ENCODE results near the gene ELMO1.
"Not testable (repeated sequence)": the region's sequence is repeated elsewhere in the genome, so short reads cannot be mapped to it uniquely, and the experiment has no call there.

The ELMO1 gene

GRCh38 chr7:37149051-37149772 is 299.5 kb downstream of the ELMO1 start:
- WGBS (ENCODE audit: extremely low coverage, insufficient coverage, low lambda C conversion rate): no CpG with 5 or more reads among the region's 3 CpGs

DNA sequence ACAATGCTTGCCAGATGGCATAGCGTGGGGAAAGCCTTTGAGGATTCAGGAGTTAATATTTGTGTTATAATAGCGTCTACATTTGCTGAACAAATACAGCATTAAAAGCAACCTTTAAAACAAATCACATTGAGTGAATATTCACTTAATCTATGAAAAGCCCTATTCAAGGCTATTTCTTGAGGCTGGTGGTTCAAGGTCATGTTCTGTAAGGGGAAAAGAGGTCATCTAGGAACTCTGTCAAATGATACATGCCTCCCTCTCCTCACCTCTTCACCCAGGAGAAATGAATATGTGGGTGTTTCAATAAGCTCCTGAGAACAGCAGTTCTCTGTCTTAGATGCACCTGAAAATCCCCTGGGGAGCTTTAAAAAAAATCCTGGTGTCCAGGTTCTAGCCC is 303.0 kb downstream of the ELMO1 start:
- Histone ChIP-seq H3K18ac (ENCODE audit: low read length) (no peak overlapping the region), H3K4me3 (ENCODE audit: low read length) (no peak overlapping the region), H3K27ac (ENCODE audit: low read depth, low read length) (no peak overlapping the region), H3K56ac (ENCODE audit: low read length) (no peak overlapping the region), H2BK5ac (ENCODE audit: low read length) (no peak overlapping the region), H2BK15ac (replicated peaks; ENCODE audit: low read depth) (no peak overlapping the region), H3K27me3 (ENCODE audit: insufficient read depth, low read length, poor library complexity) (no peaks in the 10 kb centered on the region), H3K23ac (ENCODE audit: low read length) (no peak overlapping the region), H3K79me1 (ENCODE audit: low read length) (no peaks in the 10 kb centered on the region), H3K4me2 (ENCODE audit: low read length) (no peak overlapping the region), H4K8ac (ENCODE audit: low read depth, low read length) (no peak overlapping the region), H4K5ac (ENCODE audit: low read length) (no peak overlapping the region), H3K4me1 (ENCODE audit: control insufficient read depth, low read depth, low read length) (no peaks in the 10 kb centered on the region), H2AK5ac (ENCODE audit: low read length) (no peak overlapping the region), H3K36me3 (ENCODE audit: control insufficient read depth, insufficient read depth, low read length) (no peaks in the 10 kb centered on the region), H3K79me2 (ENCODE audit: control insufficient read depth, insufficient read depth, low read length) (no peaks in the 10 kb centered on the region), H2BK120ac (ENCODE audit: low read depth, low read length) (no peak overlapping the region), H3K4ac (ENCODE audit: low read depth, low read length) (no peak overlapping the region), H3K9ac (ENCODE audit: low read length) (no peak overlapping the region)
- DNase-seq: no peak
- WGBS (ENCODE audit: extremely low coverage, insufficient coverage, low lambda C conversion rate): no CpG with 5 or more reads among the region's 2 CpGs

More at GRCh38 chr7:37149051-37149772, 299.5 kb downstream of the ELMO1 start:
- Histone ChIP-seq H3K27ac (ENCODE audit: low read depth, low read length) (no peak overlapping the region), H3K27me3 (ENCODE audit: insufficient read depth, low read length, poor library complexity) (no peaks in the 10 kb centered on the region), H3K23ac (ENCODE audit: low read length) (no peak overlapping the region), H3K56ac (ENCODE audit: low read length) (no peak overlapping the region), H3K9ac (ENCODE audit: low read length) (no peak overlapping the region), H3K36me3 (ENCODE audit: control insufficient read depth, insufficient read depth, low read length) (no peaks in the 10 kb centered on the region), H2BK120ac (ENCODE audit: low read depth, low read length) (no peak overlapping the region), H2BK5ac (ENCODE audit: low read length) (no peak overlapping the region), H3K4ac (ENCODE audit: low read depth, low read length) (no peak overlapping the region), H3K4me3 (ENCODE audit: low read length) (no peak overlapping the region), H3K79me1 (ENCODE audit: low read length) (no peaks in the 10 kb centered on the region), H2AK5ac (ENCODE audit: low read length) (no peak overlapping the region), H2BK15ac (replicated peaks; ENCODE audit: low read depth) (no peak overlapping the region), H3K4me1 (ENCODE audit: control insufficient read depth, low read depth, low read length) (no peaks in the 10 kb centered on the region), H3K18ac (ENCODE audit: low read length) (no peak overlapping the region), H4K5ac (ENCODE audit: low read length) (no peak overlapping the region), H4K8ac (ENCODE audit: low read depth, low read length) (no peak overlapping the region), H3K4me2 (ENCODE audit: low read length) (no peak overlapping the region), H3K79me2 (ENCODE audit: control insufficient read depth, insufficient read depth, low read length) (no peaks in the 10 kb centered on the region)
- peak; percentile 7 for DNase-seq

GRCh38 chr7:37144423-37144822 is 304.2 kb downstream of the ELMO1 start:
- Histone ChIP-seq H3K18ac (ENCODE audit: low read length) (no peak overlapping the region), H3K4me1 (ENCODE audit: control insufficient read depth, low read depth, low read length) (no peaks in the 10 kb centered on the region), H3K36me3 (ENCODE audit: control insufficient read depth, insufficient read depth, low read length) (no peaks in the 10 kb centered on the region), H3K56ac (ENCODE audit: low read length) (no peak overlapping the region), H3K23ac (ENCODE audit: low read length) (no peak overlapping the region), H3K79me1 (ENCODE audit: low read length) (no peaks in the 10 kb centered on the region), H2BK5ac (ENCODE audit: low read length) (no peak overlapping the region), H3K9ac (ENCODE audit: low read length) (no peak overlapping the region), H3K27ac (ENCODE audit: low read depth, low read length) (no peak overlapping the region), H4K8ac (ENCODE audit: low read depth, low read length) (no peak overlapping the region), H3K27me3 (ENCODE audit: insufficient read depth, low read length, poor library complexity) (no peaks in the 10 kb centered on the region), H3K4ac (ENCODE audit: low read depth, low read length) (no peak overlapping the region), H3K4me2 (ENCODE audit: low read length) (no peak overlapping the region), H3K4me3 (ENCODE audit: low read length) (no peak overlapping the region), H4K5ac (ENCODE audit: low read length) (no peak overlapping the region), H2AK5ac (ENCODE audit: low read length) (no peak overlapping the region), H3K79me2 (ENCODE audit: control insufficient read depth, insufficient read depth, low read length) (no peaks in the 10 kb centered on the region), H2BK120ac (ENCODE audit: low read depth, low read length) (no peak overlapping the region), H2BK15ac (replicated peaks; ENCODE audit: low read depth) (no peak overlapping the region)
- DNase-seq: no peak
- WGBS (ENCODE audit: extremely low coverage, insufficient coverage, low lambda C conversion rate): no CpG with 5 or more reads among the region's 1 CpG

GRCh38 chr7:37142958-37143357 is 305.7 kb downstream of the ELMO1 start:
- no peak overlapping the region for H3K56ac ChIP-seq (ENCODE audit: low read length)

GRCh38 chr7:37141742-37142141 is 306.9 kb downstream of the ELMO1 start:
- H2BK5ac ChIP-seq (ENCODE audit: low read length): no peak overlapping the region
- H3K9ac ChIP-seq (ENCODE audit: low read length): no peak overlapping the region
- H2BK15ac ChIP-seq (replicated peaks; ENCODE audit: low read depth): no peak overlapping the region
- H3K79me1 ChIP-seq (ENCODE audit: low read length): no peaks in the 10 kb centered on the region
- no peak overlapping the region for H3K56ac ChIP-seq (ENCODE audit: low read length)
- H3K79me2 ChIP-seq (ENCODE audit: control insufficient read depth, insufficient read depth, low read length): no peaks in the 10 kb centered on the region
- no peak overlapping the region for H2BK120ac ChIP-seq (ENCODE audit: low read depth, low read length)
- no peak overlapping the region for H3K4me3 ChIP-seq (ENCODE audit: low read length)
- H4K5ac ChIP-seq (ENCODE audit: low read length): no peak overlapping the region
- no peaks in the 10 kb centered on the region for H3K4me1 ChIP-seq (ENCODE audit: control insufficient read depth, low read depth, low read length)
- H3K18ac ChIP-seq (ENCODE audit: low read length): no peak overlapping the region
- H3K4ac ChIP-seq (ENCODE audit: low read depth, low read length): no peak overlapping the region
- WGBS (ENCODE audit: extremely low coverage, insufficient coverage, low lambda C conversion rate): no CpG with 5 or more reads among the region's 2 CpGs
- no peaks in the 10 kb centered on the region for H3K27me3 ChIP-seq (ENCODE audit: insufficient read depth, low read length, poor library complexity)
- H4K8ac ChIP-seq (ENCODE audit: low read depth, low read length): no peak overlapping the region
- no peak overlapping the region for H3K23ac ChIP-seq (ENCODE audit: low read length)
- no peaks in the 10 kb centered on the region for H3K36me3 ChIP-seq (ENCODE audit: control insufficient read depth, insufficient read depth, low read length)
- no peak for DNase-seq
- no peak overlapping the region for H3K4me2 ChIP-seq (ENCODE audit: low read length)
- H2AK5ac ChIP-seq (ENCODE audit: low read length): no peak overlapping the region
- no peak overlapping the region for H3K27ac ChIP-seq (ENCODE audit: low read depth, low read length)

More at GRCh38 chr7:37142958-37143357, 305.7 kb downstream of the ELMO1 start:
- Histone ChIP-seq H3K27me3 (ENCODE audit: insufficient read depth, low read length, poor library complexity) (no peaks in the 10 kb centered on the region), H2AK5ac (ENCODE audit: low read length) (no peak overlapping the region), H3K9ac (ENCODE audit: low read length) (no peak overlapping the region), H3K4me1 (ENCODE audit: control insufficient read depth, low read depth, low read length) (no peaks in the 10 kb centered on the region), H3K79me1 (ENCODE audit: low read length) (no peaks in the 10 kb centered on the region), H4K5ac (ENCODE audit: low read length) (no peak overlapping the region), H3K4me2 (ENCODE audit: low read length) (no peak overlapping the region), H3K4ac (ENCODE audit: low read depth, low read length) (no peak overlapping the region), H2BK15ac (replicated peaks; ENCODE audit: low read depth) (no peak overlapping the region), H4K8ac (ENCODE audit: low read depth, low read length) (no peak overlapping the region), H3K36me3 (ENCODE audit: control insufficient read depth, insufficient read depth, low read length) (no peaks in the 10 kb centered on the region), H3K23ac (ENCODE audit: low read length) (no peak overlapping the region), H3K27ac (ENCODE audit: low read depth, low read length) (no peak overlapping the region), H2BK5ac (ENCODE audit: low read length) (no peak overlapping the region), H3K18ac (ENCODE audit: low read length) (no peak overlapping the region), H2BK120ac (ENCODE audit: low read depth, low read length) (no peak overlapping the region), H3K4me3 (ENCODE audit: low read length) (no peak overlapping the region), H3K79me2 (ENCODE audit: control insufficient read depth, insufficient read depth, low read length) (no peaks in the 10 kb centered on the region)
- DNase-seq: peak; percentile 14
- WGBS (ENCODE audit: extremely low coverage, insufficient coverage, low lambda C conversion rate): no CpG with 5 or more reads among the region's 3 CpGs

GRCh38 chr7:37133902-37134301 is 314.8 kb downstream of the ELMO1 start:
- H3K27ac ChIP-seq (ENCODE audit: low read depth, low read length); H4K5ac ChIP-seq (ENCODE audit: low read length); H2AK5ac ChIP-seq (ENCODE audit: low read length); H3K27me3 ChIP-seq (ENCODE audit: insufficient read depth, low read length, poor library complexity); H3K9ac ChIP-seq (ENCODE audit: low read length); H3K18ac ChIP-seq (ENCODE audit: low read length); H2BK120ac ChIP-seq (ENCODE audit: low read depth, low read length); H4K8ac ChIP-seq (ENCODE audit: low read depth, low read length); H3K79me1 ChIP-seq (ENCODE audit: low read length); H3K56ac ChIP-seq (ENCODE audit: low read length); DNase-seq; H3K4me3 ChIP-seq (ENCODE audit: low read length); H3K4me2 ChIP-seq (ENCODE audit: low read length); H2BK5ac ChIP-seq (ENCODE audit: low read length); H3K36me3 ChIP-seq (ENCODE audit: control insufficient read depth, insufficient read depth, low read length); H3K23ac ChIP-seq (ENCODE audit: low read length); H2BK15ac ChIP-seq (replicated peaks; ENCODE audit: low read depth); H3K4me1 ChIP-seq (ENCODE audit: control insufficient read depth, low read depth, low read length); H3K79me2 ChIP-seq (ENCODE audit: control insufficient read depth, insufficient read depth, low read length); H3K4ac ChIP-seq (ENCODE audit: low read depth, low read length): not testable (repeated sequence)
- no CpG with 5 or more reads among the region's 1 CpG for WGBS (ENCODE audit: extremely low coverage, insufficient coverage, low lambda C conversion rate)
